CD4-positive, CD25-positive, alpha-beta regulatory T cell (primary cell): Measurements from ENCODE around the gene IQCF5. TPM values are rescaled to one million over a fixed set of nuclear protein-coding genes. Genes with fewer than 3 reads are reported as not detected.

Experiments
- ATAC-seq, 2 donors: fragments of 150-1000 bp; cut with Tn5 transposase; one replicate each; pipeline ENCODE4 v1.10.0; 2021; ENCODE audit warnings: low read depth in 2 of 2, moderate number of reproducible peaks in 2 of 2, moderate library complexity in 1 of 2
- DNase-seq, 3 donors: peaks; one replicate each; pipeline versions ENCODE4 v3.0.0 to v3.0.0-alpha.2; 2012 to 2022; ENCODE audit warnings: mixed read lengths in 1 of 3
- H3K27ac ChIP-seq: one replicate; pipeline ENCODE4 v1.7.0; 2013; ENCODE audit warnings: mild to moderate bottlenecking, low read length; ENCODE audit not compliant: insufficient read depth, poor library complexity, severe bottlenecking
- H3K27me3 ChIP-seq: one replicate; pipeline ENCODE4 v1.7.0; 2013; ENCODE audit warnings: low read length; ENCODE audit not compliant: control insufficient read depth, insufficient read depth
- H3K36me3 ChIP-seq: one replicate; pipeline ENCODE4 v1.7.0; 2013; ENCODE audit warnings: mild to moderate bottlenecking, low read length, moderate library complexity; ENCODE audit not compliant: control insufficient read depth, insufficient read depth
- H3K4me1 ChIP-seq: 2 replicates; pipeline ENCODE4 v1.7.0; 2013; ENCODE audit warnings: mild to moderate bottlenecking, low read length; ENCODE audit not compliant: insufficient read depth, control insufficient read depth, poor library complexity, severe bottlenecking
- H3K4me3 ChIP-seq: one replicate; pipeline ENCODE4 v1.7.0; 2013; ENCODE audit warnings: low read depth, mild to moderate bottlenecking, low read length, moderate library complexity
- H3K9me3 ChIP-seq, 2 experiments: 1 replicate in 1 of 2; 2 replicates in 1 of 2; pipeline ENCODE4 v1.7.0; 2013; ENCODE audit warnings: low read length in 2 of 2, mild to moderate bottlenecking in 1 of 2, moderate library complexity in 1 of 2; ENCODE audit not compliant: control insufficient read depth in 2 of 2
- H3K27ac Mint-ChIP-seq, 3 donors: one replicate each; pipeline ENCODE4 v1.8.0; 2020 to 2022; ENCODE audit warnings: mild to moderate bottlenecking in 3 of 3, mixed read lengths in 3 of 3, moderate library complexity in 2 of 3
- H3K27me3 Mint-ChIP-seq: one replicate; pipeline ENCODE4 v1.8.0; 2022; ENCODE audit warnings: mild to moderate bottlenecking, mixed read lengths
- H3K36me3 Mint-ChIP-seq: one replicate; pipeline ENCODE4 v1.8.0; 2020; ENCODE audit warnings: mixed read lengths
- H3K4me1 Mint-ChIP-seq, 4 donors: one replicate each; pipeline ENCODE4 v1.8.0; 2020 to 2022; ENCODE audit warnings: mixed read lengths in 4 of 4, mild to moderate bottlenecking in 1 of 4
- H3K4me3 Mint-ChIP-seq, 4 donors: one replicate each; pipeline ENCODE4 v1.8.0; 2020 to 2022; ENCODE audit warnings: mild to moderate bottlenecking in 4 of 4, mixed read lengths in 4 of 4, moderate library complexity in 3 of 4
- H3K9me3 Mint-ChIP-seq, 7 donors: one replicate each; pipeline ENCODE4 v1.8.0; 2020 to 2022; ENCODE audit warnings: mixed read lengths in 7 of 7, mild to moderate bottlenecking in 3 of 7, moderate library complexity in 2 of 7
- polyA plus RNA-seq, 4 donors: library from polyadenylated mRNA; unstranded; fragments of 300-500 nt; fragmentation: Illumina TruSeq; gene quantifications; one replicate each; pipeline ENCODE4 v1.2.3, GENCODE V29; 2021
- total RNA-seq: library from RNA; stranded (reverse); gene quantifications from one replicate; pipeline ENCODE4 v1.2.3, GENCODE V29; 2022

The IQCF5 gene
- total and polyA plus RNA-seq, 5 donors from 2014 or later: not detected

GRCh38 chr3:51828297-51828696 is 47.1 kb downstream of the IQCF5 start:
- H3K4me1 ChIP-seq: no peaks in the 10 kb centered on the region
- DNase-seq (no peak), ATAC-seq (no peak)
- peaks cover 10% of the 10 kb centered on the region for H3K27me3 ChIP-seq
- H3K9me3 ChIP-seq: peaks cover 10 to 17% of the 10 kb centered on the region in 2 experiments
- Mint-ChIP-seq H3K36me3 (no peaks in the 10 kb centered on the region), H3K4me1 (peaks cover 0 to 2% (median 0%) of the 10 kb centered on the region in 4 donors), H3K27ac (no peak overlapping the region), H3K27me3 (peaks cover 36% of the 10 kb centered on the region), H3K4me3 (no peak overlapping the region), H3K9me3 (peaks cover 0 to 18% (median 14%) of the 10 kb centered on the region in 7 donors)
- no peaks in the 10 kb centered on the region for H3K36me3 ChIP-seq
- H3K27ac ChIP-seq: no peak overlapping the region
- no peak overlapping the region for H3K4me3 ChIP-seq

Other genes starting within 250 kb of the IQCF5 start
- gene TEX264, start 204.3 kb downstream of the IQCF5 start, total RNA-seq: 47.0 TPM
- 100 to 1,000 TPM; 133 to 165 (median 139) TPM for gene TEX264, start 204.3 kb downstream of the IQCF5 start, polyA plus RNA-seq
- gene GRM2, start 168.5 kb downstream of the IQCF5 start, total RNA-seq: 3.0 TPM
- under 1 TPM in 1 of 4 donors, not detected in 3; 0.29 TPM for gene GRM2, start 168.5 kb downstream of the IQCF5 start, polyA plus RNA-seq
- gene IQCF6, start 96.4 kb downstream of the IQCF5 start, total RNA-seq: not detected
- gene IQCF6, start 96.4 kb downstream of the IQCF5 start, polyA plus RNA-seq: not detected
- not detected for gene IQCF2, start 14.0 kb downstream of the IQCF5 start, total RNA-seq
- not detected for gene IQCF2, start 14.0 kb downstream of the IQCF5 start, polyA plus RNA-seq
- gene IQCF1, start 27.8 kb upstream of the IQCF5 start, total RNA-seq: not detected
- not detected for gene IQCF1, start 27.8 kb upstream of the IQCF5 start, polyA plus RNA-seq
- 11.2 TPM for gene RRP9, start 66.3 kb upstream of the IQCF5 start, total RNA-seq
- 10 to 100 TPM; 17.0 to 25.4 (median 23.2) TPM for gene RRP9, start 66.3 kb upstream of the IQCF5 start, polyA plus RNA-seq
- 6.4 TPM for gene PARP3, start 66.8 kb upstream of the IQCF5 start, total RNA-seq
- 1 to 10 TPM; 2.9 to 5.4 (median 3.6) TPM for gene PARP3, start 66.8 kb upstream of the IQCF5 start, polyA plus RNA-seq
- gene GPR62, start 79.8 kb upstream of the IQCF5 start, total RNA-seq: not detected
- under 1 TPM in 1 of 4 donors, not detected in 3; 0.22 TPM for gene GPR62, start 79.8 kb upstream of the IQCF5 start, polyA plus RNA-seq
- gene PCBP4, start 91.9 kb upstream of the IQCF5 start, total RNA-seq: 24.6 TPM
- gene PCBP4, start 91.9 kb upstream of the IQCF5 start, polyA plus RNA-seq: 10 to 100 TPM in 3 of 4 donors, 1 to 10 TPM in 1; 9.6 to 19.4 (median 12.9) TPM
- gene ABHD14B, start 98.4 kb upstream of the IQCF5 start, total RNA-seq: 45.1 TPM
- gene ABHD14B, start 98.4 kb upstream of the IQCF5 start, polyA plus RNA-seq: 10 to 100 TPM; 60.3 to 86.1 (median 78.8) TPM
- 12.7 TPM for gene ABHD14A, start 99.5 kb upstream of the IQCF5 start, total RNA-seq
- gene ABHD14A, start 99.5 kb upstream of the IQCF5 start, polyA plus RNA-seq: 100 to 1,000 TPM in 2 of 4 donors, 10 to 100 TPM in 2; 91.0 to 137 (median 105) TPM
- gene ACY1, start 107.9 kb upstream of the IQCF5 start, total RNA-seq: 6.7 TPM
- 10 to 100 TPM in 3 of 4 donors, 1 to 10 TPM in 1; 6.4 to 14.7 (median 11.3) TPM for gene ACY1, start 107.9 kb upstream of the IQCF5 start, polyA plus RNA-seq
- 1,128 TPM for gene RPL29, start 120.3 kb upstream of the IQCF5 start, total RNA-seq
- gene RPL29, start 120.3 kb upstream of the IQCF5 start, polyA plus RNA-seq: 1,000 to 10,000 TPM; 1,236 to 1,661 (median 1,413) TPM
- gene DUSP7, start 181.0 kb upstream of the IQCF5 start, total RNA-seq: 12.7 TPM
- gene DUSP7, start 181.0 kb upstream of the IQCF5 start, polyA plus RNA-seq: 1 to 10 TPM; 3.0 to 3.7 (median 3.5) TPM